ENCODE measurements around the gene SUPT6H. TPM values are rescaled to one million over a fixed set of nuclear protein-coding genes. Genes with fewer than 3 reads are reported as not detected.

The SUPT6H gene
- total and polyA plus RNA-seq, 9 of the 15 experiments (the other 6 are each of a cell fraction or from before 2014, with no cell fraction given): 1.7 to 77.7 (median 49.2) TPM

DNA sequence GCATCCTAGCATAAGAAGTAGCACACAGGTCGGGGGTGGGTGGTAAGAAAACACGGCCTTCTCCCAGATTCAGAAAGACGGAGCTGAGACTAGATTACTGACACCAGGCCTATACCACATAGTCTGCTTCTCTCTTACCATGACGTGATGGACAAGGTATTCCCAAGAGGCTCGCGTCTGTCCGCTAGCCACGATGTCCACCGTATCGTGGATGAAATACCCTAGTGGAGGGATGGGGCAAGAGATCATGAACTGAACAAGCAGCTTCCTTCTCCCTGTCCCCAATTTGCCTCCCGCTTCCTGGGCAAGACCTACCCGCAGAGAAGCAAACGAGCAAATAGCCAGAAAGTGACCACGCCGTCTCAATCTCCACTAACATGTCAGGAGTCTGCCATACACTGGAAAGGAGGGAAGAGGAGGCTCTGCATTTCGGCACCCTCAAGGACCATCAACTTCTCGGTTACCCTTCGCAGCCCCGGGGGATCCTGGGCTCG lies 63.2 kb downstream of the SUPT6H start:
- Histone ChIP-seq H3K79me2 (ENCODE audit: control insufficient read depth, insufficient read depth, low read length) (peaks cover 68% of the 10 kb centered on the region), H3K4me3 (peak overlapping the region; percentile 83), H3K4me2 (ENCODE audit: insufficient read depth, low read length) (peak overlapping the region; percentile 99), H3K27me3 (ENCODE audit: control insufficient read depth in 2 of 2, insufficient read depth in 2 of 2, low read length in 2 of 2) (no peaks in the 10 kb centered on the region), H2AFZ (ENCODE audit: low read depth, low read length) (peak overlapping the region; percentile 58), H3K36me3 (ENCODE audit: control insufficient read depth, insufficient read depth, low read length) (peaks cover 54% of the 10 kb centered on the region), H3K9ac (ENCODE audit: insufficient read depth in 1 of 2, low read depth in 2 of 2, low read length in 2 of 2) (peak overlapping the region; percentile 96 to 100), H3K9me1 (ENCODE audit: control insufficient read depth, insufficient read depth, low read length) (no peaks in the 10 kb centered on the region), H3K9me3 (replicated peaks; ENCODE audit: control insufficient read depth, insufficient read depth, low read depth, low read length) (no peaks in the 10 kb centered on the region), H3K27ac (ENCODE audit: extremely low read depth, low read depth, low read length) (peak overlapping the region; percentile 95), H3K4me1 (replicated peaks in 1 of 2; ENCODE audit: control insufficient read depth in 2 of 2, insufficient read depth in 2 of 2, low read length in 2 of 2) (peaks cover 52 to 66% of the 10 kb centered on the region in 2 experiments), H4K20me1 (replicated peaks; ENCODE audit: control insufficient read depth, insufficient read depth, low read length) (peaks cover 45% of the 10 kb centered on the region)
- CTCF ChIA-PET (ENCODE audit: low intra/inter-chr PET ratio): interaction anchor here (3.9 kb wide), 1 partner anchor 25 kb away, joined by 117 read pairs; no protein-coding TSS in a partner anchor
- intact Hi-C loops (cut with micrococcal nuclease): loop anchor here (5.0 to 10.0 kb wide), 5 partner anchors 87 to 390 kb away; partner anchors contain the start of gene SPAG5
- DNase-seq (ENCODE audit: extremely low read depth in 1 of 4, low spot score in 3 of 4): peak in 3 of 4 experiments; percentile 29 to 83 (median 52)
- WGBS (ENCODE audit: insufficient coverage, low coverage, missing lambda C conversion rate): 1% methylated on average over 20 of the region's 20 CpGs
- in situ Hi-C loops (cut with MboI): no loop called here
- POLR2A ChIA-PET: interaction anchor here (0.5 to 11.1 kb wide), 31 partner anchors 10 to 569 kb away, joined by 3 to 367 read pairs (median 4); partner anchors contain the start of genes BLTP2, FAM222B, NUFIP2 and PHF12
- TSS peak; percentile 65 for BruUV-seq (replicated peaks)
- peak; percentile 10 for ATAC-seq
- peak; percentile 81 for FAIRE-seq
- TF ChIP-seq PML (IDR thresholded peaks at IDR 0.05; ENCODE audit: low read length) (peak; percentile 56; the same call in 1 of the 2 replicates), ELF2 (CRISPR knock-in tag; IDR thresholded peaks at IDR 0.05) (0 out of 2 replicates have a peak, but pooled peaks have one; percentile 59), ZNF232 (CRISPR knock-in tag; IDR thresholded peaks at IDR 0.05) (no peak), HIVEP1 (CRISPR knock-in tag; IDR thresholded peaks at IDR 0.05) (no peak), CREBBP (IDR thresholded peaks at IDR 0.05; ENCODE audit: low read depth, low read length) (no peak), SIN3A (IDR thresholded peaks at IDR 0.05; ENCODE audit: borderline replicate concordance in 2 of 2, control insufficient read depth in 1 of 2, low read depth in 2 of 2, low read length in 2 of 2) (peak; percentile 55 to 63; a peak in 3 of 4 replicates), ZNF668 (CRISPR knock-in tag; IDR thresholded peaks at IDR 0.05) (no peak), CBX1 (IDR thresholded peaks at IDR 0.05; ENCODE audit: low read depth) (no peak; the same call in 1 of the 2 replicates), C11orf30 (IDR thresholded peaks at IDR 0.05; ENCODE audit: low read depth) (no peak), ATF4 (CRISPR knock-in tag; IDR thresholded peaks at IDR 0.05) (no peak; the same call in 1 of the 2 replicates), SRSF3 (IDR thresholded peaks at IDR 0.05; ENCODE audit: insufficient read depth, low read length) (no peak), ARID3B (CRISPR knock-in tag; IDR thresholded peaks at IDR 0.05; ENCODE audit: borderline replicate concordance) (no peak), HNRNPUL1 (IDR thresholded peaks at IDR 0.05; ENCODE audit: low read length) (no peak), ZNF253 (CRISPR knock-in tag; conservative IDR thresholded peaks at IDR 0.05) (peak; percentile 48; the same call in 1 of the 2 replicates)
- TF ChIP-seq, protein P1, sequence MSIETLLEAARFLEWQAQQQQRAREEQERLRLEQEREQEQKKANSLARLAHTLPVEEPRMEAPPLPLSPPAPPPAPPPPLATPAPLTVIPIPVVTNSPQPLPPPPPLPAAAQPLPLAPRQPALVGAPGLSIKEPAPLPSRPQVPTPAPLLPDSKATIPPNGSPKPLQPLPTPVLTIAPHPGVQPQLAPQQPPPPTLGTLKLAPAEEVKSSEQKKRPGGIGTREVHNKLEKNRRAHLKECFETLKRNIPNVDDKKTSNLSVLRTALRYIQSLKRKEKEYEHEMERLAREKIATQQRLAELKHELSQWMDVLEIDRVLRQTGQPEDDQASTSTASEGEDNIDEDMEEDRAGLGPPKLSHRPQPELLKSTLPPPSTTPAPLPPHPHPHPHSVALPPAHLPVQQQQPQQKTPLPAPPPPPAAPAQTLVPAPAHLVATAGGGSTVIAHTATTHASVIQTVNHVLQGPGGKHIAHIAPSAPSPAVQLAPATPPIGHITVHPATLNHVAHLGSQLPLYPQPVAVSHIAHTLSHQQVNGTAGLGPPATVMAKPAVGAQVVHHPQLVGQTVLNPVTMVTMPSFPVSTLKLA (conservative IDR thresholded peaks at IDR 0.05): no peak
- TF ChIP-seq, protein P2, sequence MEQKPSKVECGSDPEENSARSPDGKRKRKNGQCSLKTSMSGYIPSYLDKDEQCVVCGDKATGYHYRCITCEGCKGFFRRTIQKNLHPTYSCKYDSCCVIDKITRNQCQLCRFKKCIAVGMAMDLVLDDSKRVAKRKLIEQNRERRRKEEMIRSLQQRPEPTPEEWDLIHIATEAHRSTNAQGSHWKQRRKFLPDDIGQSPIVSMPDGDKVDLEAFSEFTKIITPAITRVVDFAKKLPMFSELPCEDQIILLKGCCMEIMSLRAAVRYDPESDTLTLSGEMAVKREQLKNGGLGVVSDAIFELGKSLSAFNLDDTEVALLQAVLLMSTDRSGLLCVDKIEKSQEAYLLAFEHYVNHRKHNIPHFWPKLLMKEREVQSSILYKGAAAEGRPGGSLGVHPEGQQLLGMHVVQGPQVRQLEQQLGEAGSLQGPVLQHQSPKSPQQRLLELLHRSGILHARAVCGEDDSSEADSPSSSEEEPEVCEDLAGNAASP (IDR thresholded peaks at IDR 0.05): no peak

Measured in K562 (cell line).